Measurements from ENCODE around the gene RGCC. TPM values are rescaled to one million over a fixed set of nuclear protein-coding genes. Genes with fewer than 3 reads are reported as not detected.

Gene RGCC
- total RNA-seq, 2 experiments from 2014 or later: 25.5 to 34.7 TPM

GRCh38 chr13:41458187-41458760 is 924 bp downstream of the RGCC start:
- ATAC-seq: peak; percentile 27
- Mint-ChIP-seq H3K27me3 (peaks cover 23% of the 10 kb centered on the region), H3K27ac (peak overlapping the region; percentile 82), H3K9me3 (ENCODE audit: low read depth) (no peaks in the 10 kb centered on the region), H3K4me3 (peak overlapping the region; percentile 79), H3K36me3 (peaks cover 25% of the 10 kb centered on the region), H3K4me1 (peaks cover 56% of the 10 kb centered on the region)
- CTCF ChIA-PET: interaction anchor here (0.9 to 4.4 kb wide), 23 partner anchors 10 to 814 kb away, joined by 3 to 42 read pairs (median 4); partner anchors contain the start of gene AKAP11
- peak; percentile 67 for DNase-seq

- Mint-ChIP-seq H3K9me3 (ENCODE audit: low read depth) (no peaks in the 10 kb centered on the region), H3K36me3 (peaks cover 29% of the 10 kb centered on the region), H3K27ac (peak overlapping the region; percentile 82), H3K4me1 (peaks cover 61% of the 10 kb centered on the region), H3K4me3 (peak overlapping the region; percentile 79), H3K27me3 (peaks cover 23% of the 10 kb centered on the region)
- ATAC-seq (peak; percentile 16), DNase-seq (peak; percentile 82)
- CTCF ChIA-PET: interaction anchor here (0.9 to 4.4 kb wide), 24 partner anchors 9 to 813 kb away, joined by 3 to 42 read pairs (median 4); partner anchors contain the start of gene AKAP11
Observed at GRCh38 chr13:41458761-41459431, 1.5 kb downstream of the RGCC start.

GRCh38 chr13:41459432-41460073 is 2.2 kb downstream of the RGCC start:
- ATAC-seq (no peak), DNase-seq (no peak)
- CTCF ChIA-PET: interaction anchor here (0.9 to 4.4 kb wide), 21 partner anchors 8 to 813 kb away, joined by 3 to 42 read pairs (median 4); partner anchors contain the start of gene AKAP11
- no peaks in the 10 kb centered on the region for H3K9me3 Mint-ChIP-seq (ENCODE audit: low read depth)
- peaks cover 23% of the 10 kb centered on the region for H3K27me3 Mint-ChIP-seq
- peaks cover 31% of the 10 kb centered on the region for H3K36me3 Mint-ChIP-seq
- H3K27ac Mint-ChIP-seq: peak overlapping the region; percentile 82
- peaks cover 67% of the 10 kb centered on the region for H3K4me1 Mint-ChIP-seq
- H3K4me3 Mint-ChIP-seq: peak overlapping the region; percentile 79

DNA sequence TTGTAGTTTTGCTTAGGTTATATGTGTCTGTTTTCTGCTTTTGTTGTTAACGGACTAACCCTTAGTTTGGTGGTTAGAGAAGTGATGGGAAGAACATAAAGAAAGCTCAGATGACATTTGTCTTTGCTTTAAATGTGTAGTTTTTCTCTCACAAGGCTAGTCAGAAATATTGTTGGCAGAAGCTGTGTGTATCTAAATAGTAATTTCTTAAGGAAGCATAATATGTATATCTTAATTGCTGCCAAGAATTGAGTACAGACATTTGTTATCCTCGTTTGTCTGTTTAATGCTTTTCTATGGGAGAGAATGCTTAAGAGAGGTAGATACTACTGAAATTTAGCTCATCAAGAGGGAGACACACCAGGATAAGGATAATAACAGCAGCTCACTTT is 2.7 kb downstream of the RGCC start:
- ATAC-seq: no peak
- Mint-ChIP-seq H3K9me3 (ENCODE audit: low read depth) (no peaks in the 10 kb centered on the region), H3K36me3 (peaks cover 34% of the 10 kb centered on the region), H3K4me1 (peaks cover 73% of the 10 kb centered on the region), H3K4me3 (peak overlapping the region; percentile 79), H3K27me3 (peaks cover 19% of the 10 kb centered on the region), H3K27ac (peak overlapping the region; percentile 82)
- CTCF ChIA-PET: interaction anchor here (0.9 to 4.4 kb wide), 10 partner anchors 8 to 208 kb away, joined by 3 to 42 read pairs (median 11); no protein-coding TSS in a partner anchor
- DNase-seq: no peak

DNA sequence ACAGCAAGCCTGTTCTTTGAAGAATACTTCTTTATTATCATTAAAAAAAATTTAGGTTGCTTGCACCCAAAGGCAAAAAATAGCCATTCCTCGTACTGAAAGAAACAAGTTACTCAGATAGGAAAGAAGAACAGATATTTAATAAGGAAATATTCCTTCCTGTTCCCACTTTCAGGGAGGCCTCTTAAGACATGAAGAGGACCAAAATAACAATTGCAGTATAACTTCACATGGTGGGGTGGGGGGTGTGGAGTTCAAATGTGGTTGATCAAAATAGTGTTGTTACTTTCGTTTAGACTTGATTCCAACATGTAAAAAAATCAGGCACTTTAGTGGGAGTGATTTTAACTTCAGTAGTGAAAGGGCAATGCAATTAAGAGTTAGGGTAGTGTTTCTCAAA is 3.6 kb downstream of the RGCC start:
- Mint-ChIP-seq H3K27ac (no peak overlapping the region), H3K9me3 (ENCODE audit: low read depth) (no peaks in the 10 kb centered on the region), H3K4me1 (peaks cover 81% of the 10 kb centered on the region), H3K4me3 (no peak overlapping the region), H3K36me3 (peaks cover 35% of the 10 kb centered on the region), H3K27me3 (peaks cover 11% of the 10 kb centered on the region)
- DNase-seq (no peak), ATAC-seq (no peak)
- CTCF ChIA-PET: interaction anchor here (1.1 to 4.4 kb wide), 4 partner anchors 10 to 191 kb away, joined by 3 to 42 read pairs (median 10); no protein-coding TSS in a partner anchor

DNA sequence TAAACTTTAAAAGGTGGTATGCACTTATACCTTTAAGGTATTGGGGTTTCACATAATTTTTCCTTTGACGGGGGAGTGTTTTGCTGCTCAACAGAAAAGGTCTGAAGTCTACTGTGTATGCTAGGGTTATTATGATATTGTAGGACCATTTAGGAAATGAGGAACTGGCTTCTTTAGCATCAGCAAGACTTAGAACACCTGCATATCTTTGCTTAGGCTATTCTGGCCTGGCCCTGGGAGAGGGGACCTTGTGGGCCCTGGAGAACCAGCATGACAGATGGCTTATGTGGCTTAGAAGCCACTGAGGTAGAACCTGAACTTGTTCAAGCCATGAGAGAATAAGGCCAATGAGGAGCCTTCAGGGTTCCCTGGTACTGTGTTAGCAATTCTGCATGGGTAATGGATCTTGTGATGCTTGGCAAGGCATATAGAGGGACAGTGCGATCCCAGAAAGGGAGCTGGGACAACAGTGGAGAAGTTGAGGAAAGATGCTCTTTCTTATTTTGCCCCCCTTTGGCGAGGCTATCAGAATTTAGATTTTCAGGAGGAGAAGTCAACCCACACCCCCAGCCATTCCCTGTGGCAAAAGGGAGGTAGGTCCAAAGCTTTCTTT is 4.3 kb downstream of the RGCC start:
- CTCF ChIA-PET: no interaction called here
- H3K4me3 Mint-ChIP-seq: no peak overlapping the region

GRCh38 chr13:41462427-41462826 is 5.1 kb downstream of the RGCC start:
- DNase-seq (no peak), ATAC-seq (no peak)
- Mint-ChIP-seq H3K9me3 (ENCODE audit: low read depth) (no peaks in the 10 kb centered on the region), H3K4me1 (peaks cover 83% of the 10 kb centered on the region), H3K4me3 (peak overlapping the region; percentile 55), H3K27ac (peak overlapping the region; percentile 89), H3K36me3 (peaks cover 46% of the 10 kb centered on the region), H3K27me3 (no peaks in the 10 kb centered on the region)
- CTCF ChIA-PET: interaction anchor here (1.3 to 1.8 kb wide), 2 partner anchors 30 to 190 kb away, joined by 3 to 5 read pairs; no protein-coding TSS in a partner anchor

More for the DNA sequence above, 4.3 kb downstream of the RGCC start:
- Mint-ChIP-seq H3K9me3 (ENCODE audit: low read depth) (no peaks in the 10 kb centered on the region), H3K27ac (peak overlapping the region; percentile 89), H3K36me3 (peaks cover 38% of the 10 kb centered on the region), H3K27me3 (peaks cover 4% of the 10 kb centered on the region), H3K4me1 (peaks cover 81% of the 10 kb centered on the region)
- DNase-seq: no peak
- ATAC-seq: no peak

DNA sequence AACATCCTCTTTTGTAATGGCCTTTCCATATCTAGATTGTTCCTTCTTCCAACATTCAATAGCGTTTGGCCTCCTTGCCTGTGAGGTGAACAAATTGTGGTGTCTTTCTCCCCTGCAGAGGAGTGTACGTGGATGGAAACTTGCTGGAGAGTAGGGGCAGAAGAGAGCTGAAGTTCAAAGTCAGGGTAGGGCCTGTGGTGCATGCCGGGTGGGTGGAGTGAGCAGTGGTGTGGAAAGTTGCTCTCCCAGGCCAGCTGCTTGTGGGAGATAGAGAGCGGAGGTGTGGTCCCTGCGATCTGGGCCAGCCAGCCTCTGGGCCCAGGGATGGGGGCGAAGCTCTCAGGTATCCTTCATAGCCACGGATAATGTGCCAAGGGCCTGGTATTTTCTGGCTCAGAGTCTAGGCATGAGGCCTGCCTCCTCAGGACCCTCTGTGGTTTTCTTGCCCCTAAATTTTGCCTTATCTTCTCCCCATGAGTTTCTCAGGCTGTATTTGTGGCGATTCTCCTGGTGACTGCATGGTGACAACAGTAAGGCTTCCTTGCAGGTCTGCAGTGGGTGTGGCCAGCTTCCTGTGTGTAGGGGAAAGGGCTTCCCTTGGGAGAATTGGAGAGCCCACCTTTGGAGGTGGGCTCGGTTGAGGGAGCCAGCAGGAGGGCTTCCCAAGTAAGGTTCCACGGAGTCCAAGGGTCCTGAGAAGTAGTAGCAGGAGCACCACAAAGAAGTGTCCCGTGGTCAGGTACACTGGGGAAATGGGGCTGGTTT is 6.7 kb downstream of the RGCC start:
- Mint-ChIP-seq H3K4me3 (peak overlapping the region; percentile 55), H3K4me1 (peaks cover 77% of the 10 kb centered on the region), H3K27me3 (no peaks in the 10 kb centered on the region), H3K27ac (peak overlapping the region; percentile 89), H3K36me3 (peaks cover 57% of the 10 kb centered on the region), H3K9me3 (ENCODE audit: low read depth) (no peaks in the 10 kb centered on the region)
- peak; percentile 62 for DNase-seq
- peak; percentile 16 for ATAC-seq
- CTCF ChIA-PET: interaction anchor here (0.8 to 1.8 kb wide), 4 partner anchors 28 to 188 kb away, joined by 3 to 5 read pairs (median 3); no protein-coding TSS in a partner anchor

DNA sequence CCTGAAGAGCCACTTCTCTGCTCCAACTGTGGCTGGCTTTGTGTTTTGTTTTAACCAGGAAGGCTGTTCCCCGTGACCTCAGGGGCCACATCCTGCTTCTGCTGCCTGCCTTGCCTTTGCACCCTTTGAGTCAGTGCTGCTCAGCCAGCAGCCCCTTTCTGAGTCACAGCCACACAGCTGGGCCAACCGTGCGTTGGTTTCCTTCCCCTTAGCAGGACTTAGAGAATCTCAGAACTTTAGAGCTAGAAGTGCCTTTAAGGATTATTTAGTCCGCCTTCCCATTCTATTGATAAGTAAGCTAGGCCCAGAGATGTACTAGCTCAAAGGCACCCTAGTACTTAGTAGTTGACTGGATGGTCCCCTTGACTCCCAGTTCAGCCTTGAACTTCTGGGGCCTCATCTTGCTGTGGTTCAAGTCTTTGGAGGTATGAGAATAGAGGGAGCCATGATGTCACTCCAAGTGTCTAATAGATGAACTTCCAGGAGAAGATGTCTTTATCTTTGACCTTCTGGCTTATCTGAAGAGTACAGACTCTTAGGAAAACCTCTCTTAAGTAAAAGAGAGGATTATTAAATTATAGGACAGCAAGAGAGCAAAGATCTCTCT is 8.0 kb downstream of the RGCC start:
- CTCF ChIA-PET: interaction anchor here (1.0 to 1.4 kb wide), 4 partner anchors 9 to 188 kb away, joined by 3 to 5 read pairs (median 4); partner anchors contain the start of gene RGCC
- Mint-ChIP-seq H3K4me3 (peak overlapping the region; percentile 55), H3K4me1 (peaks cover 67% of the 10 kb centered on the region), H3K27ac (peak overlapping the region; percentile 89), H3K27me3 (no peaks in the 10 kb centered on the region), H3K9me3 (ENCODE audit: low read depth) (no peaks in the 10 kb centered on the region), H3K36me3 (peaks cover 61% of the 10 kb centered on the region)
- peak; percentile 97 for DNase-seq
- peak; percentile 89 for ATAC-seq

DNA sequence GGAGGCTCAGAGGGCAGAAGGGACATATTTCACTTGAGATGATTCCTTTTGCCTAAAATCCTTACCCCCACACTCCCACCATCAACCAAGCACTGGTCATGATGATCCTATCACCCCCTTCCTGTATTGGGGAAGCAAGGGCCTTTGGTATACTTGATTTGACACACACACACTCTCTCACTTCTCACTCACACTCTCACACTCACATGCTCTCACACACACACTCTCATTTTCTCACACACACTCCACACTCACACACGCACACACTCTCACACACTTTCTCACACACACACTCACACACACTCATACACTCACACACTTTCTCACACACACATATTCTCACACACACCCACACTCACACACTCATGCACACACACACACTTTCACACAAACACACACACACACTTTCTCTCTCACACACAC is 8.6 kb downstream of the RGCC start:
- Mint-ChIP-seq H3K4me3 (peak overlapping the region; percentile 58), H3K27ac (peak overlapping the region; percentile 89), H3K9me3 (ENCODE audit: low read depth) (no peaks in the 10 kb centered on the region), H3K27me3 (no peaks in the 10 kb centered on the region), H3K4me1 (peaks cover 62% of the 10 kb centered on the region), H3K36me3 (peaks cover 59% of the 10 kb centered on the region)
- DNase-seq (no peak), ATAC-seq (no peak)
- CTCF ChIA-PET: interaction anchor here (1.0 to 1.4 kb wide), 4 partner anchors 9 to 187 kb away, joined by 3 to 5 read pairs (median 4); partner anchors contain the start of gene RGCC

DNA sequence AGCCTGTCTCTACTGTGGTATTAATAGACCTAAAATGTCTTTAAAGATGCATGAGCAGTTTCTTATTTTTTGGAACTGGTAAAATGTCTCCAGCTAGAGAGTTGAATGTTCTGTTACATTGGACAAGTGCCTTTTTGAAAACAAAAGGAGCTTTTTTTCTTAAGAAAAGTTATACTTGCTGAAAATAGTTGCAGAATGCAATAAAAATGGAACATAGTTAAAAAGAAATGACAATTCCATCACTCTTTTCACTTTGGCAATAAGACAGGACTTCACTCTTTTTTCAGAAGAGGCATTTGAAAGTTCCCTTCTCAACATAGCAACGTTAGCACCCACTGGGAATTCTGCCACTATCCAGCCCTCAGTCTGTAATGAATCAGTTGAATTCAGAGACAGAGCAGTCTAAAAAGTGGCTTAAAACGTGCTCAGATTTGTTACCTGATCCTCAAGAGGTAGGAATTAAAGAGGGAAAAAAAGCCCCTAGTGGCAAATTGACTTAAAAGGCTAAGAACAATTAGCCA is 10.1 kb downstream of the RGCC start:
- no peaks in the 10 kb centered on the region for H3K27me3 Mint-ChIP-seq
- no peak for DNase-seq
- peaks cover 50% of the 10 kb centered on the region for H3K4me1 Mint-ChIP-seq
- no peaks in the 10 kb centered on the region for H3K9me3 Mint-ChIP-seq (ENCODE audit: low read depth)
- ATAC-seq: no peak
- H3K27ac Mint-ChIP-seq: no peak overlapping the region
- H3K36me3 Mint-ChIP-seq: peaks cover 57% of the 10 kb centered on the region
- no peak overlapping the region for H3K4me3 Mint-ChIP-seq
- CTCF ChIA-PET: interaction anchor here (2.8 kb wide), 1 partner anchor 8 kb away, joined by 13 read pairs; no protein-coding TSS in a partner anchor

GRCh38 chr13:41468631-41469030 is 11.3 kb downstream of the RGCC start:
- CTCF ChIA-PET: interaction anchor here (2.8 kb wide), 1 partner anchor 9 kb away, joined by 13 read pairs; no protein-coding TSS in a partner anchor
- no peak for ATAC-seq
- peaks cover 38% of the 10 kb centered on the region for H3K4me1 Mint-ChIP-seq
- H3K9me3 Mint-ChIP-seq (ENCODE audit: low read depth): no peaks in the 10 kb centered on the region
- no peak overlapping the region for H3K27ac Mint-ChIP-seq
- DNase-seq: no peak
- H3K27me3 Mint-ChIP-seq: no peaks in the 10 kb centered on the region
- peaks cover 59% of the 10 kb centered on the region for H3K36me3 Mint-ChIP-seq
- H3K4me3 Mint-ChIP-seq: no peak overlapping the region

Measured in activated CD8-positive, alpha-beta memory T cell treated with anti-CD3 and anti-CD28 coated beads, Interleukin-2, amount 10 ng/mL, durations not matched to agents 7 days and 5 days (primary cell).